BLaER1 (cell line): ENCODE results near the gene SDC3.

Experiments used
- H3K27ac ChIP-seq: shearing (Covaris generic); formaldehyde crosslinking; 2 replicates; pipeline ENCODE4 v1.8.1; 2022
- H3K27me3 ChIP-seq: shearing (Covaris generic); formaldehyde crosslinking; 2 replicates; pipeline ENCODE4 v1.8.1; 2022
- H3K36me3 ChIP-seq: shearing (Covaris generic); formaldehyde crosslinking; 2 replicates; pipeline ENCODE4 v1.8.1; 2022
- H3K4me1 ChIP-seq: shearing (Covaris generic); formaldehyde crosslinking; 2 replicates; pipeline ENCODE4 v1.8.1; 2022
- H3K4me2 ChIP-seq: shearing (Covaris generic); formaldehyde crosslinking; 2 replicates; pipeline ENCODE4 v1.8.1; 2022
- H3K4me3 ChIP-seq: shearing (Covaris generic); formaldehyde crosslinking; 2 replicates; pipeline ENCODE4 v1.8.1; 2022
- H3K9ac ChIP-seq: shearing (Covaris generic); formaldehyde crosslinking; 2 replicates; pipeline ENCODE4 v1.8.1; 2022
- H3K9me3 ChIP-seq: shearing (Covaris generic); formaldehyde crosslinking; 2 replicates; pipeline ENCODE4 v1.8.1; 2022
- H4K20me1 ChIP-seq: shearing (Covaris generic); formaldehyde crosslinking; 2 replicates; pipeline ENCODE4 v1.8.1; 2022
- Cebpa-rat ChIP-seq: shearing (Covaris generic); IDR thresholded peaks from 2 replicates; pipeline ENCODE4 v1.8.1; 2022

Gene SDC3

GRCh38 chr1:30900486-30900885 lies 8.1 kb downstream of the SDC3 start:
- Histone ChIP-seq H3K4me2 (no peak overlapping the region), H3K27ac (no peak overlapping the region), H3K27me3 (peaks cover 93% of the 10 kb centered on the region), H4K20me1 (peaks cover 88% of the 10 kb centered on the region), H3K4me1 (peaks cover 16% of the 10 kb centered on the region; the same call in 1 of the 2 replicates), H3K36me3 (no peaks in the 10 kb centered on the region), H3K9me3 (no peaks in the 10 kb centered on the region), H3K4me3 (no peak overlapping the region), H3K9ac (no peak overlapping the region)
- TF ChIP-seq Cebpa-rat, result no peak

GRCh38 chr1:30899577-30900389 lies 8.8 kb downstream of the SDC3 start:
- Histone ChIP-seq H3K9ac (no peak overlapping the region), H3K9me3 (no peaks in the 10 kb centered on the region), H4K20me1 (peaks cover 92% of the 10 kb centered on the region), H3K4me1 (peaks cover 16% of the 10 kb centered on the region; the same call in 1 of the 2 replicates), H3K27me3 (peaks cover 94% of the 10 kb centered on the region), H3K4me2 (no peak overlapping the region), H3K4me3 (no peak overlapping the region), H3K27ac (no peak overlapping the region), H3K36me3 (no peaks in the 10 kb centered on the region)
- no peak for TF ChIP-seq Cebpa-rat

GRCh38 chr1:30898031-30898815 lies 10.3 kb downstream of the SDC3 start:
- TF ChIP-seq Cebpa-rat, result no peak
- Histone ChIP-seq H4K20me1 (peaks cover 81% of the 10 kb centered on the region), H3K4me2 (no peak overlapping the region), H3K27me3 (peaks cover 85% of the 10 kb centered on the region), H3K4me3 (no peak overlapping the region), H3K36me3 (no peaks in the 10 kb centered on the region), H3K27ac (no peak overlapping the region), H3K9ac (no peak overlapping the region), H3K4me1 (0 out of 2 replicates have a peak, but pooled peaks cover 11% of the 10 kb centered on the region), H3K9me3 (no peaks in the 10 kb centered on the region)

- H3K36me3 ChIP-seq, result no peaks in the 10 kb centered on the region
- no peak overlapping the region for H3K9ac ChIP-seq
- H3K27me3 ChIP-seq, result peaks cover 78% of the 10 kb centered on the region
- H3K9me3 ChIP-seq, result no peaks in the 10 kb centered on the region
- H3K4me3 ChIP-seq, result no peak overlapping the region
- no peak overlapping the region for H3K4me2 ChIP-seq
- H4K20me1 ChIP-seq, result peaks cover 73% of the 10 kb centered on the region
- no peak for TF ChIP-seq Cebpa-rat
- 0 out of 2 replicates have a peak, but pooled peaks cover 11% of the 10 kb centered on the region for H3K4me1 ChIP-seq
- H3K27ac ChIP-seq, result no peak overlapping the region
Observed at GRCh38 chr1:30896905-30897304, 11.7 kb downstream of the SDC3 start.

GRCh38 chr1:30895944-30896660 lies 12.5 kb downstream of the SDC3 start:
- H3K27me3 ChIP-seq, result peaks cover 79% of the 10 kb centered on the region
- H3K27ac ChIP-seq, result no peak overlapping the region
- no peaks in the 10 kb centered on the region for H3K9me3 ChIP-seq
- 0 out of 2 replicates have a peak, but pooled peaks cover 11% of the 10 kb centered on the region for H3K4me1 ChIP-seq
- no peak for TF ChIP-seq Cebpa-rat
- H3K4me3 ChIP-seq, result no peak overlapping the region
- no peaks in the 10 kb centered on the region for H3K36me3 ChIP-seq
- peaks cover 73% of the 10 kb centered on the region for H4K20me1 ChIP-seq
- no peak overlapping the region for H3K9ac ChIP-seq
- H3K4me2 ChIP-seq, result no peak overlapping the region

GRCh38 chr1:30895382-30895943 lies 13.1 kb downstream of the SDC3 start:
- H3K27me3 ChIP-seq, result peaks cover 80% of the 10 kb centered on the region

DNA sequence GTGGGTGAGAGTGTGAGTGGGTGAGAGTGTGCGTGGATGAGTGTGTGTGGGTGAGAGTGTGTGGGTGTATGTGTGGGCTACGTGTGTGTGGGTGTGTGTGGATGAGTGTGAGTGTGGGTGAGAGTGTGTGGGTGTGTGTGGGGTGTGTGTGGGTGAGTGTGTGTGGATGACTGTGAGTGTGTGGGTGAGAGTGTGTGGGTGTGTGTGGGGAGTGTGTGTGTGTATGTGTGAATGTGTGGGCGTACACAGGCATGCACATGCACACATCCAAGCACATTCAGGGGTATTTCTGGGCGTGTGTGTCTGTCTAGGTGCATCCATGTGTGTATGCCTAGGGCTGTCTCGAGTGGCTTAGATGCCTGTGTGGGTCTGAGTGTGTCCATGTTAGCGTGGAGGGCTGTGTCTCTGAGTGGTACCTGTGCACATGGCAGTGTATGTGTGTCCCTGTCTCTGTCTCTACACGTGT lies 14.0 kb downstream of the SDC3 start:
- Histone ChIP-seq H3K4me2 (no peak overlapping the region), H3K27ac (no peak overlapping the region), H4K20me1 (peaks cover 71% of the 10 kb centered on the region), H3K36me3 (no peaks in the 10 kb centered on the region), H3K4me3 (no peak overlapping the region), H3K9me3 (no peaks in the 10 kb centered on the region), H3K4me1 (0 out of 2 replicates have a peak, but pooled peaks cover 11% of the 10 kb centered on the region), H3K9ac (no peak overlapping the region), H3K27me3 (peaks cover 80% of the 10 kb centered on the region)
- no peak for TF ChIP-seq Cebpa-rat

More at GRCh38 chr1:30895382-30895943, 13.1 kb downstream of the SDC3 start:
- no peak overlapping the region for H3K9ac ChIP-seq
- peaks cover 73% of the 10 kb centered on the region for H4K20me1 ChIP-seq
- 0 out of 2 replicates have a peak, but pooled peaks cover 11% of the 10 kb centered on the region for H3K4me1 ChIP-seq
- no peaks in the 10 kb centered on the region for H3K36me3 ChIP-seq
- TF ChIP-seq Cebpa-rat, result no peak
- no peak overlapping the region for H3K4me3 ChIP-seq
- no peaks in the 10 kb centered on the region for H3K9me3 ChIP-seq
- no peak overlapping the region for H3K4me2 ChIP-seq
- H3K27ac ChIP-seq, result no peak overlapping the region

DNA sequence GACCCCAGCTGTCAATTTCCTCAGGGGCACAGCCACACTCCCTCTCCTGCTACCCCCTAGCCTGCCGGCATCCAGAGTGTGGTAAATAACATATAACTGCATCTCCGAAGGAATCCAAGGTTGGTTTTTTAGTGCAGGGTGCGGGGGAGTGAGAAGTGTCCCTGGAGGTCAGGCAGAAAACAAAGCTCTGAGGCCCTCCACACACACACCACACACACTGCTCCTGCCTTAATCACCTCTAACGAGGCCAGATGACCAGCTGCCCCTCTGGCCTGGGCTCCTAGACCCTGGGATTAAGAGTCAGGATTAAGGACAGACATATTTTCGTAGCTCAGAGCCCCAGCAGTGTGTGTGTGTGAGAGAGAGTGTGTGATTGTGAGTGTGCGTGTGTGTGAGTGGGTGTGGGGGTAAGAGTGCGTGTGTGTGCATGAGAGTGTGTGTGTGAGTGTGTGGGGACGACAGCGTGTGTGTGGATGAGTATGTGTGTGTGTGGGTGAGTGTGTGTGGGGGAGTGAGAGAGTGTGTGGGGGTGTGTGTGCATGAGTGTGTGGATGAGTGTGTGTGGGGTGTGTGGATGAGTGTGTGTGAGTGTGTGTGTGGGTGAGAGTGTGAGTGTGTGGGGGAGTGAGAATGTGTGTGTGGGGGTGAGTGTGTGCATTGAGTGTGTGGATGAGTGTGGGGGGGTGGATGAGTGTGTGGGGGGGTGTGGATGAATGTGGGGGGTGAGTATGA lies 14.6 kb downstream of the SDC3 start:
- no peak overlapping the region for H3K27ac ChIP-seq
- no peak overlapping the region for H3K9ac ChIP-seq
- no peak overlapping the region for H3K4me2 ChIP-seq
- H3K36me3 ChIP-seq, result no peaks in the 10 kb centered on the region
- TF ChIP-seq Cebpa-rat, result no peak
- no peak overlapping the region for H3K4me3 ChIP-seq
- H3K4me1 ChIP-seq, result peaks cover 5% of the 10 kb centered on the region
- H3K9me3 ChIP-seq, result no peaks in the 10 kb centered on the region
- peaks cover 80% of the 10 kb centered on the region for H3K27me3 ChIP-seq
- peaks cover 71% of the 10 kb centered on the region for H4K20me1 ChIP-seq
